HL-60/S4 treated with phorbol 12-myristate 13-acetate at 8.2 ng/mL for 4 days and 3 days (cell line): Measurements from ENCODE around the gene XIAP.
"Not testable (repeated sequence)": the region's sequence is repeated elsewhere in the genome, so short reads cannot be mapped to it uniquely, and the experiment has no call there.

Source experiments
- in situ Hi-C: fragments of 300-500 bp; cut with MboI; formaldehyde crosslinking; loops from 2 replicates; pipeline ENCODE4 v1.15.0; 2022; ENCODE audit warnings: low sequenced_read_pairs

Gene XIAP

GRCh38 chrX:123859846-123860838 lies at the start of gene XIAP:
Gene XIAP, plus strand, starts transcription at chrX:123860053. Its CDS starts 25,610 bp downstream, at chrX:123885663.
- in situ Hi-C loops = no loop called here

DNA sequence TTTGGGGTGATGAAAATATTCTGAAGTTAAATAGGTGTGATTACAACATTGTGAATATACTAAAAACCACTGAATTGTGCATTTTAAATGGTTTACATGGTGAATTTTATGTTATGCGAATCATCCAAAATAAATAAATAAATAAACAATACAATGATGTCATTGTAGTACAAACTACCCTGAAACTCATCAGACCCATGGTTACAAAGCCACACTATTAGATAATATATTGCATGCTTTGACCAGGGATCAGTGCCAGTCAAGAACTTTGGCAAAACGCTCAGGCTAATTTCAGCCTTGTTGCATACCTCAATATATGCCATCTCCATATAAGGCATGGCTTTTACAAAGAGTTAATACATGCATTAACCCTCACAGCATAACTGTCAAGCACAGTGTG lies 45.5 kb upstream of the XIAP start:
- in situ Hi-C loops = no loop called here

DNA sequence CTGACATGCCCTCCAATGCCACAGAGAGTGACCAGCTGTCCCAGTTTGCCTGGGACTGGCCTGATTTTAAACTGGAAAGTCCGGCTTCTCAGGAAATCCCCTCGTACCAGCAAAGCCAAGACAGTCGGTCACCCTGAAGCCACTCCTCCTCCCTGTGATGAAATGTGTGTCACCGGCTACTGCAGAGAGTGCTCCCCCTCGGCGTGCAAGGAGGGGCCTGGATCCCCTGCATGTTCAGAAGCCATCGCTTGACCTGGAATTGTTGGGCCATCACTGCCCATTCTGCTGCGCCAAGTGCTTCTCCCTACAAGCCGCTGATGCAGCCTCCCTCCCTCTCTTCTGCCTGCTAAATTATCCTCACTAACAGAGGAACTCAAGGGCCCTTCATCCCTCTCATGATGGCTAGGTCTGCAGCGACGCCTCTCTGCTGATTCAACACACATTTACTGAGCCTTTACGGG lies 44.9 kb upstream of the XIAP start:
- in situ Hi-C loops = not testable (repeated sequence)

GRCh38 chrX:123817288-123817894 lies 42.5 kb upstream of the XIAP start:
- in situ Hi-C loops = no loop called here

DNA sequence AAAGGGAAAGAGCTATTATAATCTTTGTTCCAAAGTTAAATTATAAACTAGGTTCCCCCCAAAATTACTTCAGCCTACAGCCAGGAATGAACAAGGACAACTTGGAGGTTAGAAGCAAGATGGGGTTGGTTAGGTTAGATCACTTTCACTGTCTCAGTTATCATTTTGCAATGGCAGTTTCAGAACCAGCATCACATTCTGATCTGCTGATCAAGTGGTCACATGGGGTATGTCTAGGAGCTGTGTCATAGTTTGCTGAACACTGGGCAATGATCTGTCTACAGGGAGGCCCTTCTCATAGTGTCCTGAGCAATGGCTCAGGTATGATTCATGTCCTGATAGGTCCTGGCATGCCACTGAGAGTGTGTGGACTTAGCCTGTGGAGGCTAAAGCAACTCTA lies 41.6 kb upstream of the XIAP start:
- in situ Hi-C loops = no loop called here

DNA sequence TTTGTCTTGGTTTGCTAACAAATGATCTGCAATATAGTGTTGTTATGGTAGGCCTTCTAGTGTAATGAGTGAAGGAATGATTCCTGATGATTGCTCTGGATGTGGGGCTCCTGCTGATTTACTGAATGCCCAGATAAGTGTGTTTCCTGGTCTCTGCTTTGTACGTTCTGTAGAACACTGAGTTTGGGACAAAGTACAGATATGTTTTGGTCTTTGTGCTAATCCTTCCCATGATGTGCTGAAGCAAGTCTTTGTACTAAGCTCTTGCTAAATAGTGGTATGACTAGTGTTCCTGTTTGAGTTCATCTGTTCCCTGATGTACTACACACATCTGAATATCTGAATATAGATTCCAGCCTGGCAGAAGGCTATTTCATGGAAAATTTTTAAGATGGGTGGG lies 36.9 kb upstream of the XIAP start:
- in situ Hi-C loops = no loop called here

DNA sequence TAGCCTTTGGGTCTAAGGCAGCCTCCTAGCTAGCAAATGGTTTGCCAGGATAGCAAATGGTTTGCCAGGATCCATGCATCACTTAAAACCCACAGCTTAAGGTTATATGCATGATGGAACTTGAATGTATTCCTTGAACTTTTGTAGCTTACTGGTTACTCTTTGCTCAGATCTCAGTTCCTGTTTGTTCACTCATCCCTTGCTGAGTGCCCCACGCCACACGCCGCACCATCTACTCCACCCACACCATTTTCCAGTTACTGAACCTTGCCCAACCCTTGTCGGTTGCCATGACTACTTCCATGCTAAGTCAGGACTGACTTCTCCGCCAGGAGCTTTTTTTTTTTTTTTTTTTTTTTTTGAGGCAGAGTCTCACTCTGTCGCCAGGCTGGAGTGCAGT lies 29.5 kb upstream of the XIAP start:
- in situ Hi-C loops = no loop called here

- in situ Hi-C loops = no loop called here
Measured at GRCh38 chrX:123833387-123833786, 26.5 kb upstream of the XIAP start.

- in situ Hi-C loops = no loop called here
Measured at GRCh38 chrX:123834116-123834515, 25.7 kb upstream of the XIAP start.

GRCh38 chrX:123835661-123836371 lies 24.0 kb upstream of the XIAP start:
- in situ Hi-C loops = no loop called here

DNA sequence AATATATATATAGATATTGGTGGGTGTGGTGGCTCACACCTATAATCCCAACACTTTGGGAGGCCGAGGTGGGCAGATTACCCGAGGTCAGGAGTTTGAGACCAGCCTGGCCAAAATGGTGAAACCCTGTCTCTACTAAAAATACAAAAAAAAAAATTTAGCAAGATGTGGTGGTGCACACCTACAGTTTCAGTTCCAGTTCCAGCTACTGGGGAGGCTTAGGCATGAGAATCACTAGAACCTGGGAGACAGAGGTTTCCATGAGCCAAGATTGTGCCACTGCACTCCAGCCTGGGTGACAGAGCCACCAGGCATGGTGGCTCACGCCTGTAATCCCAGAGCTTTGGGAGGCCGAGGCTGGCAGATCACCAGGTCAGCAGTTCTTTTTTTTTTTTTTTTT lies 14.7 kb upstream of the XIAP start:
- in situ Hi-C loops = not testable (repeated sequence)

DNA sequence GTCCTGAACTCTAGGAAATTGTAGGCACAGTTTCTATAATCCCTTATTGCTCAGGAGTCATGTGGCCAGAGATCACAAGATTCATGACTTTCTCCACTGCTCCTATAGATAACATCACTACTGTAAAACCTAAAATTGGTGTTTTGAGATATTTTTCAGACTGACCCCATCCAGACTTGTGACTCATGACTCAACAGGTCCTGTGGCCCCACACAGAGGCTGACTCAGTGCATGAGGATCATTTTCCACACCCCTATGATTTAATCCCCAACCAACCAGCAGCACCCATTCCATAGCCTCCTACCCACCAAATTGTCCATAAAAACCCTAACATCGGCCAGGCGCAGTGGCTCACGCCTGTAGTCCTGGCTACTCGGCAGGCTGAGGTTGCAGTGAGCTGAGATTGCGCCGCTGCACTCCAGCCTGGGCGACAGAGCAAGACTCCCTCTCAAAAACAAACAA lies 13.2 kb upstream of the XIAP start:
- in situ Hi-C loops = no loop called here

DNA sequence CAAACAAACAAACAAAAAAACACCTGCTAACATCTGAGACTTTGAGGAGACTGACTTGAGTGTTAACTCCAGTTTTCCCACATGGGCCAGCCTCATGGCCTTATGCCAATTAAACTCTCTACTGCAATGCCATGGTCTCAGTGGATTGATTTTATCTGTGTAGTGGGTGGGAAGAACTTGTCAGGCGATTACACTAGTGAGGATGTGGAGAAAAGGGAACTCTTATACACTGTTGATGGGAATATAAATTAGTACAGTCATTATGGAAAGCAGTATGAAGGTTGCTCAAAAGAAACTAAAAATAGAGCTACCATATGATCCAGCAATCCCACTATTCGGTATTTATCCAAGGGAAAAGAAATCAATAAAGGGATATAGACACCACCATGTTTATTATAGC lies 12.8 kb upstream of the XIAP start:
- in situ Hi-C loops = no loop called here

GRCh38 chrX:123849096-123849495 lies 10.8 kb upstream of the XIAP start:
- in situ Hi-C loops = no loop called here

DNA sequence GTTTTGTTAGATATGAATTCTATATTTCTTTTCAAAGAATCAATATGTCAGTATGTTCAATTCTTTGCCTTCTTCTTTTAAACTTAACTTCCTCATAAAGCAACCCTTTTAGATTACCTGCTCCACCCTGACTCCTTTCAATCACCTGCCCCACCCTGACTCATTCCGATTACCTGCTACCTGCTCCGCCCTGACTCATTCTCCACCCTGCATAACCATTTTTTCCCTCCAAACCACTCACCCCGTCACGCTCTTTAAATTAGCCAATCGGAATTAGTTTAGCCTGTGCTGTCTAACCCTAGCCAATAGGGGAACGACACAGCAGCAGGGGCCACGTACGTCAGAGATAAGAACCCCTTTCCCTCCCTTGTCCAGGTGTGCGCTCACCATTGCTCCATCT lies 9.9 kb upstream of the XIAP start:
- in situ Hi-C loops = not testable (repeated sequence)

DNA sequence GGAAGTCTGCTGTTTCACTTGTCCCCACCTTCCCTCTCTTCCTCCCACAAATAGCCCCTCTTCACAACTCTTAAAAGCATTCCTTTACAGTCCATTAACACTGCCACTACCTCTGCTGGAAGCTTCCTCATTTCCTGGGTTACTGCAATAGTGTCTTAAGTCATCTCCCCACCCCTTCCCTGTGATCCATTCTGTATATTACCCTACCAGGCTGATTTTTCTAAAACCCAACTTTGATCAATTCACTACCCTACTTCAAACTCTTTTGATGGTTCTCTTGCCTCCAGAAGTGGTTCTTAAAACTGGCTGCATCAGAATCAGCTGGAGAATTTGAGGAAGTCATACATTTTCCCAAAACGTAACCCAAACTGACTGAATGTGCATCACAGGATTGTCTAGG lies 8.8 kb upstream of the XIAP start:
- in situ Hi-C loops = no loop called here

DNA sequence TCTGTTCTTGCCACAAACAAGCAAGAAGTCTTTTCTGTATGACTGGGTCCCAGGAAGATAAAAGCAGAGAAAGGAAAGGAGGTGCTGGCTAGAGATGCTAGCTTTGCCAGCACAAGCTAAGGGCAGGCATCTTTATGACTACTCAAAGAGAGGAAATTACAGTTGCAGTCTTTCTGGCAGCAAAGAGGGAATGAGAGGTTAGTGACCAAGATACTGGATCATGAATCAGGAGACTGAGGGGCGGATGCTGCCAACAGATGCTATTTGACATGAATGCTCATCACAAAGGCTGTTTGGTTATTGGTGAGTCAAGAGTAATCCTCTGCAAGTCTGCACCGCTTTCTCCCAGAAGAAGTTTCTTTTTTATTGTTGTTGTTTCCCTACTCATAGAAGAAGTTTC lies 5.5 kb upstream of the XIAP start:
- in situ Hi-C loops = no loop called here

DNA sequence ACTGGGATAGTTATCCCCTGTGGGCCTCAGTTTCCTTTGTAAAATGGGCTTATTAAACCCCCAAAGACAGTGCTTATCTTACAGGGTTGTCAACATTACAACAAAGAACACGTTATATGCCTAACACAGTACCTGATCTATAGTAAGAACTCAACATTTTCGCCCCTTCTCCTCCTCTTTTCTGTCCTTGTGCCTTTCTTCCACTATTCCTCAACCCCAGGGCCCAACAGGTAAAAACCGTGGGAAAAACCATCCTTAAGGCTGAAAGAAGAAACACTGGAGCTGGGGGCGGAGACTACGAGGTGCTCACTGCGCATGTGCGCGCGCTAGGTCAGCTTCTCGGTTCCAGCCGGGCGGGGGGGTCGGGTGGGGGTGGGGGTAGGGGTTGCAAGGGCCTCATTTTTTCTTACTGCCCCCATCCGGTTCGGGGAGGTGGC lies 426 bp upstream of the XIAP start:
- in situ Hi-C loops = no loop called here

DNA sequence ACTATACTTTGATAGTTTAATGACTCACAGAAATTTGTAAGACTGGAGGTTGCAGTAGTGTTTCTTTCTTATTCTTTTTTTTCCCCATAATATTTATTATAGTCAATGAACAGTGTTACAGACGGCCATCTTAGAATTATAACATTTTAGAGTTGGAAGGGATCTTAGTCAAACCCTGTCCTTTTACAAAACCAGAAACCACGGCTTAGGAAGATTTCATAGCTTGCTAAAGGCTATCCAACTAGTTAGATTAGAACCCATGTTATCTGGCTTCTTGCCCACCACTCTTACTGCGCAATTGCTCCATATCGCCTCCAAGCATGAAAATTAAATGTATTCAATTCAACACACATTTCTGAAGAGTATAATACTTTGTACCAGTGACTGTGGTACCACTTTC lies 1.1 kb downstream of the XIAP start:
- in situ Hi-C loops = no loop called here

GRCh38 chrX:123869488-123869887 lies 9.6 kb downstream of the XIAP start:
- in situ Hi-C loops = no loop called here

DNA sequence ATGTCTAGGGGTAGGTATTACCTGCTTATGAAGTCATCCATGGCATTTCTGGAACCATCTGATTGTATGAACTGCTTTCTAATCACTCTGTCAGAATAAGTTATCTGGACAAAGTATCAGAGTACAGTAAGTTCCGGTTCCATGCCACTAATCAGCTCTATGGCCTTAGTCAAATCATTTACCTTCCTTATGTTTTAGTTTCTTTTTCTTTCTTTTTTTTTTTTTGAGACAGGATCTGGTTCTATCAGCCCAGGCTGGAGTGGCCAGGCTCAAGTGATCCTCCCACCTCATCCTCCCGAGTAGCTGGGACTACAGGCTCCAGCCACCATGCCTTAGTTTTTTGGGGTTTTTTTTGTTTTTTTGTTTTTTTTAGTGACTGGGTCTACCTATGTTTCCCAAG lies 11.5 kb downstream of the XIAP start:
- in situ Hi-C loops = no loop called here
